GM21529 (cell line): ENCODE results near the gene EDDM13.
"Not testable (repeated sequence)": the region's sequence is repeated elsewhere in the genome, so short reads cannot be mapped to it uniquely, and the experiment has no call there.

Experiments used
- ATAC-seq: cut with Tn5 transposase; IDR thresholded peaks from one replicate; pipeline ENCODE4 v1.9.1; 2021; ENCODE audit not compliant: unreplicated experiment

The EDDM13 gene, protein sequence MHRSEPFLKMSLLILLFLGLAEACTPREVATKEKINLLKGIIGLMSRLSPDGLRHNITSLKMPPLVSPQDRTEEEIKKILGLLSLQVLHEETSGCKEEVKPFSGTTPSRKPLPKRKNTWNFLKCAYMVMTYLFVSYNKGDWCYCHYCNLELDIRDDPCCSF

DNA sequence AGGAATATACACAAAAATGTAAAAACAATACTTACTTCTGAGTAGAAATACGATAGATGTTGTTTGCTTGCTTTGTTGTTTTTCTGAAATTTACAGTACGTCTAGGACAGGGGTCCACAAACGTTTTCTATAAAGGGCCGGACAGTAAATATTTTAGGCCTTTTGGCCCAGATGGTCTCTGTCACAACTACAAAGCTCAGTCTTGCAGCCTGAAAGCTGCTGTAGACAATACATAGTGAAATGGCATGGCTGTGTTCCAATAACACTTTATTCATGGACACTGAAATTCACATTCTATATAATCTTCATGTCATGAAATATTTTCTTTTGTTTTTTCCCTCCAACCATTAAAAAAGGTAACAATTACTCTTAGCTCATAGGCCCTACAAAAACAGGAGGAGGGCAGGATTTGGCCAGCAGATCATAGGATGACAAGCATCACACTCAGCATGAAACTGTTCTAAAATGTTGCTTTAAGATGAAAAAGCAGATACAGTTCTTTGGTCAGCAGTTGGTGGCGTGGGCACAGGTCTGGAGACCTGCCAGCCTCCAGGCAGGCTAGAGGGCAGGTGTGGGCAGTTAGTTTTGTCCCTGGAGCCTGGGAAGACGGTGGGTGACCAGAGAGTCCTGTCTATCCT is at the start of gene EDDM13:
TSS of gene EDDM13 (plus strand) at position 588 of the 638 bp plus-strand sequence. CDS start 87 bp downstream, outside the sequence.
- no peak for ATAC-seq

DNA sequence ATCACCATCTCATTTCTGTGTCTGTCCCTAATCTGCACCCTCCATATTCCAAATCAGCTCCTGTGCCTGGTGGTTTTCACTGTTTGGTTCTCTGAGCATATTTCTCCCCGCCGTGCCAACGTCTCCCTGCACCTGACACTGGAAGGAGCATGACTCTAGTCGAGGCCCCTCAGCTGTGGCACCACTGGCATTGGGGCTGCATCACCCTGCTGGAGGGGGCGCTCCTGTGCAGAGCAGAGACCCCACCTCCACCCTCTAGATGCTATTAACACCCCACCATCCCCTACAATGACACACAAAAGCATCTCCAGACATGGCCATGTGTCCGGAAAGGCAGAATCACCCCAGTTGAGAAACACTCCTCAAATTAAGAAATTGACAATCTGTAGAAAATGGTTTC is 49.6 kb upstream of the EDDM13 start:
- no peak for ATAC-seq

DNA sequence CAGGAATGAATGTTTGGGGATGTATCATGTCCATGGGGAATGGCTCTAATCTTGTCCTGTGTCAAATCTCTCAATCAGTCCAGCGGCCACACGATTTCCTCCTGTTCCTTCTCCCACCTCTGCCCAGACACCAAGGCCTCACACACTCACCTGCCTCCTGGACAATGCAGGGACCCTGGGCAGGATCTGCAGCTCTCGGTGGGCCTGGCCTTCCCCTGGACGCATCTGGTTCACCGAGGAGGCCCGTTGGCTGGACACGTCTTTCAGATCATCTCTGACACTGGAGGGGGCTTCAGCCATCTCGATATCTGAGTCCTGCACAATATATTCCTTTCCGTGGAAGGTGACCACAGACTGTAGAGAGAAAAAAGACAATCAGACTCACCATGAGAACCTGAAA is 49.1 kb upstream of the EDDM13 start:
- ATAC-seq = no peak

DNA sequence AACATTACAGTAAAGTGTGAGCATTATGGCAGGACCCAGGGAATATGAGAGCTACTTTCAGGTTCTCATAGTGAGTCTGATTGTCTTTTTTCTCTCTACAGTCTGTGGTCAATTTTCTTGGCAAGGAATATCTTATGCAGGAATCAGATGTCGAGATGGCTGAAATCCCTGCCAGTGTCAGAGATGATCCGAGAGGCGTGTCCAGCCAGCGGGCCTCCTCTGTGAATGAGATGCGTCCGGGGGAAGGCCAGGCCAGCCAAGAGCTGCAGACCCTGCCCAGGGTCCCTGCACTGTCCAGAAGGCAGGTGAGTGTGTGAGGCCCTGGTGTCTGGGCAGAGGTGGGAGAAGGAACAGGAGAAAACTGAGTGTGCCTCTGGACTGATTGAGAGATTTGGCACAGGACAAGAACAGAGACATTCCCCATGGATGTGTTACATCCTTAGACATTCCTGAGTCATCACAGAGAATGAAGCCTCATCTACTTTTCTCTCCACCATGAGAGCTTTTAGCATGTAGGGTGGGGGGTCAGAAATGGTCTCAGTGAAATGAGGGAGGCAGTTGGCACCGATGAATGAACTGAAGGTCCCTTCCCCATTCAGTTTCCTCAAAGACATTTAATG is 27.3 kb upstream of the EDDM13 start:
- no peak for ATAC-seq

DNA sequence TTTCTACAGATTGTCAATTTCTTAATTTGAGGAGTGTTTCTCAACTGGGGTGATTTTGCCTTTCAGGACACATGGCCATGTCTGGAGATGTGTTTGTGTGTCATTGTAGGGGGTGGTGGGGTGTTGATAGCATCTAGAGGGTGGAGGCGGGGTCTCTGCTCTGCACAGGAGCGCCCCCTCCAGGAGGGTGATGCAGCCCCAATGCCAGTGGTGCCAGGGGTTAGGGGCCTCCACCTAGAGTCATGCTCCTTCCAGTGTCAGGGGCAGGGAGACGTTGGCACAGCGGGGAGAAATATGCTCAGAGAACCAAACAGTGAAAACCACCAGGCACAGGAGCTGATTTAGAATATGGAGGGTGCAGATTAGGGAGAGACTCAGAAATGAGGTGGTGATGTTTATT is 26.8 kb upstream of the EDDM13 start:
- not testable (repeated sequence) for ATAC-seq

DNA sequence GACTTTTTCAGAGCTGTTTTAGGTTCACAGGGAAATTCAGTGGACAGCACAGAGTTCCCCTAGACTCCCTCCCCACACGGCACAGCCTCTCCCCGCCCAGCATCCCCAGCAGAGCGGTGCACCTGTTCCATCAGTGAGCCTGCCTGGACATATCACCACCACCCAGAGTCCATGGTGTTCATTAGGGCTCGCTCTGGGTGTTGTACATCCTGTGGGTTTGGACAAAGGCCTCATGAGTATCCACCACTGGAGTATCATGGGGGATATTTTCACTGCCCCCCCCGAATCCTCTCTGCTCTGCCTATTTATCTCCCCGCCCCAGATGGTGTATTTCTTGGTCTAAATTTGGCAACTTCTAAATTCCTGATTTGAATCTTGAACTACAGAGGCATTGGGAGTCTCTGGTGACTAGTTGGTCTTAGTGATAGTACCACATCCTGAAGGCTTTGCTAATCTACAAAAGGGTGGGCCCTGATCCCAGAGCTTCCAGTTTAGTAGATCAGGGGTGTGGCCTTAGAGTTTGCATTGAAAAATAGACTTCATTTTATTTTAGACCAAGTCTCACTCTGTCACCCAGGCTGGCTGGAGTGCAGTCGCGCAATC is 23.7 kb upstream of the EDDM13 start:
- ATAC-seq = not testable (repeated sequence)

DNA sequence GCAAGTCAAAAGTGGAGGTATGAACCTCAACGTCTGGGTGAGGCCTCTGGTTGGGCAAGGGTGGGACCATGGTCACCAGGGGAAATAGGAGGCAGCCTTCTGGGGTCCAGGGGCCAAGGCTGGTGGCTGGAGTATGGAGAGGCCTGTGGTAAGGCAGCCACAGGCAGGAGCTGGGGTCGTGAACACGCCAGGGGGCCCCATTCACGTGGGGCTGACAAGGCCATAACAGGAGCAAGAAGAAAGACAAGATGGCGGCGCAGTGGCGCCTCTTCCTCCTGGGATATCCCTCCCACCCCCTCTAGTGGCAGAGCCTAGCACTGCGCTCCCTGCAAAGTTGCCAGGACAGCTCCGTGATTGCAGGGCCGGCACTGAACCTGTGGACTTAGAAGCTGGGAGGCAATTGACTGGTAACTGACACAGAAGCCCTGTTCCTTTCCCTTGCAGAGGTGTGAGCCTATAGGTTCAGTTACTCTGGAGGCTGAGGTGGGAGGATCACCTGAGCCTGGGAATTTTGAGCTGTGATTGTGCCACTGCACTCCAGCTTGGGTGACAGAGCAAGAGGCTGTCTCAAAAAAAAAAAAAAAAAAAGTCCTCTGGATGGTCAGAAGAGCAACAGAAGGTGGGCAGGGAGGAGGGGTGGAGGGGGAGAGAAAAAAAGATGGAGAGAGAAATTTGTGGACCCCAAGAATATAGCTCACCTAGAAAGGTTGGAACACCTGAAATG is 19.7 kb upstream of the EDDM13 start:
- ATAC-seq = no peak

DNA sequence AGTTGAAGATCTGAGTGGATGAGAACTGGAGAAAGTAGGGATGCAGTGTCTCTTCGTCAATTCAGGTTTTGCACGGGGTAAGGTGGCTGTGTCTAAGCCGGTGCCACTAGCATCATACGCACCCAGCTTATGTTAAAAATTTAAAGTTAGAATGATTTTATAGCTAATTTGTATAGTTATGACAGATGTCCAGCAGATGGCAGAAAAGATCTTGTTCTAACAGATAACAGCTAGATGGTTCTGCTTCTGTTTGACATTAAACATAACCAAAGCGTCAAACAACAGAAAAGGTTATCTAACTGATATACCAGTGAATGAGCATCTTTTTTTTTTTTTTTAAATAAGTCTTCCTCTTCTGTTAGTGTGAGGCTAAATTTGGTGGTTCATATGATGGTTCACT is 18.8 kb upstream of the EDDM13 start:
- ATAC-seq = no peak

DNA sequence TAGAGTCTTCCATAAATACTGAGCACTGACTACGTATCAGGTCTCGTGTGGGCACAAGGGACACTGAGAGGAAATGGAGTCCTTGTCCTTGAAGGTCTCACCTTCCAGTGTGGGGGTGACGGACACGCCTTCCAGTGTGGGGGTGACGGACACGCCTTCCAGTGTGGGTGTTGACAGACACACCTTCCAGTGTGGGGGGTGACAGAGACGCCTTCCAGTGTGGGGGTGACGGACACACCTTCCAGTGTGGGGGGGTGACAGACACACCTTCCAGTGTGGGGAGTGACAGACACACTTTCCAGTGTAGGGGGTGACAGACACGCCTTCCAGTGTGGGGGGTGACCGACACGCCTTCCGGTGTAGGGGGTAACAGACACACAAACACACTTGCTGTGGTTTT is 14.3 kb upstream of the EDDM13 start:
- no peak for ATAC-seq

DNA sequence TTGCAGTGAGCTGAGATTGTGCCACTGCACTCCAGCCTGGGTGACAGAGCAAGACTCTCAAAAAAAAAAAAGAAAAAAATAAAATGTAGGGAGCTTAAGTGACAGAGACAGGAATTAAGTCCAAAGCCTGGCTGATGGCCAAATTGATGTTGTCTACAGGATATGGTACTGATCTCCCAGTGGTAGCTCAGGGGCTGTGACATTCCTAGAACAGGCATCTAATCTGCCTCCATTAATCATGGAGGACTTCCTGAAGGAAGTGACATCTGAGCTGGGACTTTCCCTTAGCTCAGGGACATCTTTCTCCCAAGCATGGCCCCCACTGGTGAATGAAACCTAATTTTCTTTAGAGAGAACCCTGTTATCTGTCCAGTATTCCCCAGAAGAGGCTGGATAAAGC is 11.4 kb upstream of the EDDM13 start:
- no peak for ATAC-seq

DNA sequence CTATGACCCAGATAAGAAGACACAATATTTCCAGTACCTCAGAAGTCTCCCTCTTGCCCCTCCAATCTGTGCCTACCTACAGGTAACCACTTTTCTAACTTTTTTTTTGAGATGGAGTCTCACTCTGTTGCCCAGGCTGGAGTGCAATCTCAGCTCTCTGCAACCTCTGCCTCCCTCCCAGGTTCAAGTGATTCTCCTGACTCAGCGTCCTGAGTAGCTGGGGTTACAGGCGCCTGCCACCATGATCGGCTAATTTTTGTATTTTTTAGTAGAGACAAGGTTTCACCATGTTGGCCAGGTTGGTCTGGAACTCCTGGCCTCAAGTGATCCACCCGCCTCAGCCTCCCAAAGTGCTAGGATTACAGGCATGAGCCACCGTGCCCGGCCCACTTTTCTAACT is 10.6 kb upstream of the EDDM13 start:
- ATAC-seq = not testable (repeated sequence)

DNA sequence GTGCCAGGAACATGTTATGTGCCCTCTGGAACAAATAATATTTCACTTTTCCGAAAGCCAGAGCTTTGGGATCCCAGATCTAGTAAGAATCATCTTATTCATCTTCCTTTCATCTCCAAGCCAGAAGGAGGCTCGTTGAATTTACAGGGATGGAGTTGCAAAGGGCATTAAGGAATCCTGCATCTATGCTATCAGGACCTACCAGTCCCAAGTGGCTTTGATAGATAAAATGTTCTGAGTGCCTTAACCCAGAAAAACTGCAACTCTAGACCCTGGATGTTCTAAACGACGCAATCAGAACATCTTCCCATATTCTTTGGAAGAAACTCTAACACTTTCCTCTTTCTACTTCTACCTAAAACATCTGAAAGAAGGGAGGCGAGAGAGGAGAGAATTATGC is 9.2 kb upstream of the EDDM13 start:
- no peak for ATAC-seq

DNA sequence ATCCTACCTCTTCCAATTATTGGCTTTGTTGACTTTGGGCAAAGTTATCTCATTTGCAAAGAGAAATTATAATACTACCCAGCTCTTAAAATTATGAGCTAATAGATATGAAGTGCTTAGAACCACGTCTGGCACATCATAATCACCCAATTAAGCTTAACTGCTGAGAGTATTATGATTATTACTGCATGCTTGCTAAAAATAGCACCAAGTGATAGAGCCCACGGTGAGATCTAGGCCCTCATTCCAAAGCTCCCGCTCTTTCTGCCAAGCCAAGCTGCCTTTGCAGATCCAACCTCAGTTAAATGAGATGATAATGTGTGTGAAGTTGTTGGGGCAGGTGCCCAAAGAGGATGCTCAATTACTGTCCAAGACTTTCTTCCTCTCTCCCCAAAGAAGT is 6.5 kb upstream of the EDDM13 start:
- no peak for ATAC-seq

DNA sequence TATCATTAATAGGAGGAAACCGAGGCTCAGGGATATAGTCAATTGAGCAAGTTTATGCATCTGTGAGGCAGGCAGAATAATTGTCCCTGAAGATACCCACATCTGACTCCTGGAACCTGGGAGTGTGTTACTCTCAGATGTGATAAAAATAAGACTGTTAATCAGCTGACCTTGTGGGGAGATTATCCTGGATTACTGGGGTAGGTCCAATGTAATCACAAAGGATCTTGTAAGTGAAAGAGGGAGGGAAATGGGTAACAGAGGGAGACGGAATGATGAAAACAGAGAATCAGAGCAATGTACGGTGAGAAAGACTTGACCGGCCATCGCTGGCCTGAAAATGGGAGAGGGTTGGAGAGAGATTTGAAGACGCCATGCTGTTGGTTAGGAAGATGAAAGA is 3.2 kb upstream of the EDDM13 start:
- ATAC-seq = no peak

DNA sequence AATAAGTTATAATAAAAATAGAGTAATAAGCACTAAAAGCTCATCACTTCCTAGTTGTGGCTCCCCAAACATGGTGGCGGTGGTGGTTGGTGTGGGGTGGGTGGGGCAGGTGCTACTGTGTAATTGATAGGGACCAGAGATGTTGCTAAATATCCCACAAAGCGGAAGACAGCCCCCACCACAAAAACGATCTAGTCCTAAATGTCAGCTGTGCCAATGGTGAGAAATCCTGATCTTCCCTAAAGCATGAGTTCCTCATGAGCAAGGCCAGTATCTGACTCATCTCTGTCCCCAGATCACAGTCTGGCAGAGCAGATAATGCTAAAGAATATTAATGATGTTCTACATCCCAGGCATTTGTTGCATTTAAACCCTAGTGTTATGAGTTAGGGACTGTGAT is 1.9 kb upstream of the EDDM13 start:
- ATAC-seq = no peak

DNA sequence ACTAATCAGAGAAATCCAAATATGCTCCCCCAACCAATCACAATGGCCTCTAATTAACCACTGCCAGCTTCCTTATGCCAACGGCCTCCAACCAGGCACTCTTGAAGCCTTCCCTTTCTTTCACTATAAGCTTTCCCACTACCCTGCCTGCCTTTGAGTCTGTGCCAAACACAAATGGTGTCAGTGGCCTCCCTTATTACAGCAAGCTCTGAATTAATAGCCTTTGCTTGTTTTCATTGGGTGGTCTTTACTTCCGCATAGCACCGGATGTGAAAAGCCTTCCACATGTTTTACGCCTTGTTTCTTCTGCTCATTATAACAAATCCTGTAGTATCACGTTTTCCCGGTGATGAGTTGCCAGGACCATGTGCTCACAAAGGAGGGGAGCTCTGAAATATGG is 1.4 kb upstream of the EDDM13 start:
- ATAC-seq = no peak

DNA sequence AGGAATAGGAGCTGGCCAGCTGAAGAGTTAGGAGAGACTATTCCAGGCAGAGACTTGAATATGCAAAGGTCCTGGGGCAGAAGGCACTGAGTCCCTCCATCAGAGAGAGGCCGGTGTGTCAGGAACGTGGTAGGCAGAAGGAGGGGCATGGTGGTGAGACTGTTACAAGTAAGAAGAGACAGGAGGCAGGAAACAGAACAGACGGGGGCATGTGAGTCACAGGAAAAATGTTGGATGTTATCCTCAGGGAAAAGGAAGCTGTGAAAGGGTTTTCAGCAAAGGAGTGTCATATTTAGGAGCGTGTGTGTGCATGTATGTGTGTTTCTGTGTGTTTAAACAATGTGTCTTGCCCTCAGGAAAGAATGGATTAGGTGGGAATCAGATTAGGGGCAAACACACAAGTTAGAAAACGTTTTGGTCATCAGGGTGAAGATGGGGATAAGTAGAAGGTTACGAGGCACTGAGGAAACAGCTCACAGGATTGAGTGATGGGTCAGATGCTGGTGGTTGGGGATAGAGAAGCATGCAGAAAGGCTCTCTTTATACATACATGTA is 1.1 kb downstream of the EDDM13 start:
- no peak for ATAC-seq

DNA sequence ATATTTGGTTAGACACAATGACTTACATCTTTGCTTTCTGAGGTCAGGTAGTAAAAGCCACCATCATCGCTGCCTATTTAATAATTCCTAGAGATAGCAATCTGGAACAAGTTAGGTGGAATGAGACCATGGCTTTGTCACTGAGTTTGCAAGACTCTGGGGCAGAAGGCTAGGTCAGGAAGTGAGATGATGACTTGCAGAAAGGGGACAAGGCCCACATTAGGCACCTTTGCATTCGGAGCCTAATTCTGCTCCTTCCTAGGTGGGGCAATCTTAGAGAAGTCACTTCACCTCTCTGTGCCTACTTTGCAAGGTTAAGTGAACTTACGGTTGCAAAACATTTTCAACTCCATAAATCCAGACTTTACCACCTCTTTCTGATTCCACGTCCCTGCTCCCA is 10.3 kb downstream of the EDDM13 start:
- no peak for ATAC-seq

DNA sequence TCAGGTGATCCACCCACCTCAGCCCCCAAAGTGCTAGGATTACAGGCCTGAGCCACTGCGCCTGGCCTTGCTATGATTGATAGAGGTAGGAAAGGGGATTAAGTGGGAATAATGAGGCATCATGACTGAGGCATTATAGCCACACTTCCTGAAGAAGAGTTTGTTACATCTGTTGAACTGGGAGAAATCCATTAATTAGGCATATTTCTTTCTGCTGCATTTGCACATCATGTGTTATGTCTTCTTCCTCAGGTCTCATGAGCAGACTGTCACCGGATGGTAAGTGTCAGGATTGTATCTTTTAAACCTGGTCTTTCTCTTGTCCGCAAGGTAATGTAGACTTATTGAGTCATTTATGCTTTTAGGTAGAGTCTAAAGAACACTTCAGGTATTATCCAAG is 12.2 kb downstream of the EDDM13 start:
- no peak for ATAC-seq

DNA sequence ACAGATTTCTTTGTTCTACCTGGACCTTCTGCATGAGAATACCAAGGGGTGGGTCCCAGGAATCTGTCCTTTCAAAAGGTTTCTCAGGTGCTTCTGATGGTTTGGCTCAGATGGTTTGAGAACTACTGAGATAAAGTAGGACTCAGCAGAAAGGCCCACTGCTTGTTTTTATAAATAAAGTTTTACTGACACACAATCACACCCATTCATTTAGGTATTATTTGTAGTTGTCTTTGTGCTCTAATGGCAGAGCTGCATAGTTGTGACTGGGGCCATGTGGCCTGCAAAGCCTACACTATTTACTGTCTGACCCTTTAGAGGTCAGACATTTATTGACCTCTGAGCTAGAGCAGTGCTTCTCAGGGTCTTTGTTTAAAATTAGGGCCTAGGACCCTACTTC is 17.6 kb downstream of the EDDM13 start:
- no peak for ATAC-seq

DNA sequence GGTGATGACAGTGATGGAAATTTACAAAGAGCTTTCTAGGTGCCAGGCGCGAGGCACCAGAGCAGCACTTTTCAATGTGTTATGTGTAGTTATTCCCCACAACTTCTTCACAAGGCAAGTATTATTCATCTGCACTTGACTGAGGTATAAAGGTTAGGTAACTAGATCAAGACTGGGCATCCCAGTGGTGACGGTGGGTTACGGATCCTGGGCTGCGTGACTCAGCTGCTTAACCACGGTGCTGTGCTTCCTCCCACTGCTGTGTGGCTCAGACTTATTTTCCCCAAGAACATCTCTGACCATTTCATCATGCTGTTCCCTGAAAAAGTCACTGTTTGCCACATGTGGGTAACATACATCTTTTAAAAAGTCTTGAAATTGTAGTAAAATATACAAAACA is 19.3 kb downstream of the EDDM13 start:
- no peak for ATAC-seq
